NCI-H2107 treated with DMSO at 0.1 percent for 48 hours (cell line): ENCODE measurements around the gene ATP6AP2.
A peak's percentile ranks its signal among the peaks of the same experiment; 100 is the strongest.
"Not testable (repeated sequence)": the region's sequence is repeated elsewhere in the genome, so short reads cannot be mapped to it uniquely, and the experiment has no call there.

Experiments
- DNase-seq: peaks from one replicate; lab custom pipeline; 2025; ENCODE audit not compliant: unreplicated experiment; lab: John Stamatoyannopoulos, UW

The ATP6AP2 gene

GRCh38 chrX:40580537-40581335 lies at the start of gene ATP6AP2:
Gene ATP6AP2 (plus strand): TSS chrX:40580970. CDS start chrX:40581066, 96 bp downstream.
- peak; percentile 95 for DNase-seq

GRCh38 chrX:40531056-40531826 lies 49.5 kb upstream of the ATP6AP2 start:
- no peak for DNase-seq

GRCh38 chrX:40537310-40537709 lies 43.5 kb upstream of the ATP6AP2 start:
- DNase-seq = no peak

GRCh38 chrX:40538406-40538805 lies 42.4 kb upstream of the ATP6AP2 start:
- no peak for DNase-seq

GRCh38 chrX:40539214-40540142 lies 41.3 kb upstream of the ATP6AP2 start:
- DNase-seq = peak; percentile 53

- no peak for DNase-seq
Observed at GRCh38 chrX:40542208-40542607, 38.6 kb upstream of the ATP6AP2 start.

- DNase-seq = no peak
Observed at GRCh38 chrX:40542972-40543371, 37.8 kb upstream of the ATP6AP2 start.

- peak; percentile 62 for DNase-seq
Observed at GRCh38 chrX:40543661-40544328, 37.0 kb upstream of the ATP6AP2 start.

- DNase-seq = no peak
Observed at GRCh38 chrX:40544343-40545266, 36.2 kb upstream of the ATP6AP2 start.

- no peak for DNase-seq
Observed at GRCh38 chrX:40546870-40547269, 33.9 kb upstream of the ATP6AP2 start.

GRCh38 chrX:40550066-40550465 lies 30.7 kb upstream of the ATP6AP2 start:
- peak; percentile 81 for DNase-seq

- no peak for DNase-seq
Observed at GRCh38 chrX:40552768-40553167, 28.0 kb upstream of the ATP6AP2 start.

GRCh38 chrX:40558590-40558989 lies 22.2 kb upstream of the ATP6AP2 start:
- no peak for DNase-seq

- no peak for DNase-seq
Observed at GRCh38 chrX:40563784-40564183, 17.0 kb upstream of the ATP6AP2 start.

- DNase-seq = no peak
Observed at GRCh38 chrX:40564447-40564846, 16.3 kb upstream of the ATP6AP2 start.

GRCh38 chrX:40570346-40571093 lies 10.2 kb upstream of the ATP6AP2 start:
- DNase-seq = no peak

GRCh38 chrX:40571164-40571563 lies 9.6 kb upstream of the ATP6AP2 start:
- not testable (repeated sequence) for DNase-seq

- DNase-seq = no peak
Observed at GRCh38 chrX:40571600-40571999, 9.2 kb upstream of the ATP6AP2 start.

GRCh38 chrX:40573763-40574162 lies 7.0 kb upstream of the ATP6AP2 start:
- DNase-seq = no peak
